Jurkat, Clone E6-1 (cell line): ENCODE data around the gene OR52L1.
"Not testable (repeated sequence)": the region's sequence is repeated elsewhere in the genome, so short reads cannot be mapped to it uniquely, and the experiment has no call there.

Source experiments
- DNase-seq: peaks from one replicate; pipeline ENCODE4 v3.0.0-alpha.2; 2011; ENCODE audit warnings: low read depth, low spot score
- H3K4me3 ChIP-seq: 2 replicates; pipeline ENCODE4 v1.5.1; 2011; ENCODE audit warnings: mild to moderate bottlenecking, low read length, control low read depth, moderate library complexity

The OR52L1 gene

GRCh38 chr11:5960704-5961320 lies 26.0 kb downstream of the OR52L1 start:
- DNase-seq, H3K4me3 ChIP-seq: not testable (repeated sequence)

GRCh38 chr11:5955586-5955985 lies 31.2 kb downstream of the OR52L1 start:
- no peak for DNase-seq
- no peak overlapping the region for H3K4me3 ChIP-seq

DNA sequence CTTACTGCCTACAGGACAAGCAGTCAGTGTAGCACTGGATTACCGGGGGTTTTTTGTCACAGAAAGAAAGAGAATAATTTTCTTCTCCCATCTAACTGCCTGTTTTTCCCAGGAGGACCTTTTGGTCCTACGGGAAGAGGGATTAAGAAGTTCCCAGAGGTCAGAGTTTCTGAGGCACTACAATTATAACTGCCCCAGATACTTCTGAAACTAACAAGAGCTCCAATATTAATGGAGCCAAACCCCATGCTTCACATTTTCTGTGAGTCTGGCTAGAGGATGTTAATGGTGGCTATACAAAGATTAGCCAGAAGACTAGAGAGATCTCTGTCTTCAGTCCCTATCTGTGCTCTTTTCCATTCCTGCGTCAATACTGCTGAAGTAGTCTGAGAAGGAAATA lies 44.8 kb downstream of the OR52L1 start, which contains the start of gene OR56A3:
Gene OR56A3 (plus strand): TSS at position 301 of the 400 bp plus-strand sequence. CDS start 5,096 bp downstream, outside the sequence.
- H3K4me3 ChIP-seq = no peak within 1 kb of the TSS
- DNase-seq = no peak

DNA sequence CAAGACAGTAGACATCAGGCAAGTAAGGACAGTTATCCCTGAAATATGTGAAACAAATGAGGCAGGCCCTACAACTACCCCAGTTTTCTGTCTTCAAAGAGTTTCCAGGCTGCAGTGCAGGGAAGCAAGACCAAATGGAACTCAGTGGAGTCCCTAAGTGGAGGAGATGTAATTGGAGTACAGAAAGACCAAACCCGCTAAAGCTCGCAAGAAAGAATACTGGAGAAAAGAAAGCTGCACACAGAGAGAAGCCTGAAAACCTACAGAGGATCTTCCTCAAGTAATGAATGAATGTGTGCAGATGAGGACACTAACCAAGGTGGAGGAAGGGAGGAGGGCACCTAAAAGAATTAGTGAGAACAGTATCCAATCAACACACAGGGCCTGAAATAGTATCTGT lies 46.0 kb downstream of the OR52L1 start:
- H3K4me3 ChIP-seq = no peak overlapping the region
- no peak for DNase-seq

- H3K4me3 ChIP-seq = no peak overlapping the region
- DNase-seq = no peak
These were observed 48.2 kb downstream of the OR52L1 start for GRCh38 chr11:5938603-5938965.

DNA sequence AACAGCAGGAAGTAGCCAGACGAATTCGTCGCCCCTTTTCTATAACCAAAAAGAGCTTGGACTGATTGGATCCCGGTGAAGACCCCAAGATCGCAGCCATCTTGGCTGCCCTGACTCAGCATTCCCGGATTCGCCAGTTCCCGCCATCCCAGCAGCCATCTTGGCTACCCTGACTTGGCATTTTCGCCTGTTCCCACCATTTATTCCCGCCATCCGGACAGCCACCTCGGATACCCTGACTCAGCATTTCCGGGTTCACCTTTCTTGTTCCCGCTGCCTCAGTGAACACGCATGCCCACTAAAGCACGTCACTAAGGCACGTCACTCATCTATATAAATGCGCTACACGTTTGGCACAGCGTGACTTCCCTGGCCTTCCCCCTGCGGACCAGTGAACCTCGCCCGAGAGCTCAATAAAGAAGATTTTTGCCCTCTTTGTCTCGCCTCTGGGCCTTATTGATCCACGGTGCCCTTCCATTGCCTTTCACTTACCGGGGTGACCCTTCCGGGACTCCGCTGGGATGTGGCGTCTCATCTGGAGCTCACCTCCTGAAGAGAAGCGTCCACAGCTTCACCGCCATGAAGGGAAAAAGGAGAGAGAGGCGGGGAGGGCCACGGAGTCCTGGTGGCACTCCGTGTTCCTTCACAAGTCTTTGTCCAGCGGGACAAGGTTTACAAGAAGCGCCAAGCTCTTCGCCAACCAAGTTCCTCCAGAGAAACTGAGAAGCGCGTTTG lies 48.8 kb downstream of the OR52L1 start:
- DNase-seq = no peak

More for the DNA sequence above, 48.8 kb downstream of the OR52L1 start:
- no peak overlapping the region for H3K4me3 ChIP-seq
